ENCODE results near the gene SERPING1.

DNA sequence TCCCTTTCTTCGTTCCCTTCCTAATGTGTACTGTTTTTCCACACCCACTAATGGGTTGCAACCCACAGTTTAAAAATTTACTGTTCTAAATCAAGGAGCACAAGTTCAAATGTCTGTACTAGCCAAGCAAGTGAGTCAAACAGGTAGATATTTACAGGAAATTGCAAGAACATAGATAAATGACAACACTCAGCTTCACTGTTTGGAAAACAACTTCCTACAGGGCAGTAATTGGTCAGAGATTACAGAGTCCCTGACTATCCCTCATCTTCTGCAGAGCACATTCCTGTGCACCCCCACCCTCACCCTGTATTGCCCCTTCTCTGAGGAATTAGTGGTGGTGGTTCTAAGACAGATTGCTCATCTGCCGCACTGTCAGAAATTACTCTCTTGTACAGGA is 1.9 kb downstream of the SERPING1 start:
- TF ChIP-seq, protein P1, sequence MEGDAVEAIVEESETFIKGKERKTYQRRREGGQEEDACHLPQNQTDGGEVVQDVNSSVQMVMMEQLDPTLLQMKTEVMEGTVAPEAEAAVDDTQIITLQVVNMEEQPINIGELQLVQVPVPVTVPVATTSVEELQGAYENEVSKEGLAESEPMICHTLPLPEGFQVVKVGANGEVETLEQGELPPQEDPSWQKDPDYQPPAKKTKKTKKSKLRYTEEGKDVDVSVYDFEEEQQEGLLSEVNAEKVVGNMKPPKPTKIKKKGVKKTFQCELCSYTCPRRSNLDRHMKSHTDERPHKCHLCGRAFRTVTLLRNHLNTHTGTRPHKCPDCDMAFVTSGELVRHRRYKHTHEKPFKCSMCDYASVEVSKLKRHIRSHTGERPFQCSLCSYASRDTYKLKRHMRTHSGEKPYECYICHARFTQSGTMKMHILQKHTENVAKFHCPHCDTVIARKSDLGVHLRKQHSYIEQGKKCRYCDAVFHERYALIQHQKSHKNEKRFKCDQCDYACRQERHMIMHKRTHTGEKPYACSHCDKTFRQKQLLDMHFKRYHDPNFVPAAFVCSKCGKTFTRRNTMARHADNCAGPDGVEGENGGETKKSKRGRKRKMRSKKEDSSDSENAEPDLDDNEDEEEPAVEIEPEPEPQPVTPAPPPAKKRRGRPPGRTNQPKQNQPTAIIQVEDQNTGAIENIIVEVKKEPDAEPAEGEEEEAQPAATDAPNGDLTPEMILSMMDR (IDR thresholded peaks at IDR 0.05): no peak
- TF ChIP-seq, protein P2, sequence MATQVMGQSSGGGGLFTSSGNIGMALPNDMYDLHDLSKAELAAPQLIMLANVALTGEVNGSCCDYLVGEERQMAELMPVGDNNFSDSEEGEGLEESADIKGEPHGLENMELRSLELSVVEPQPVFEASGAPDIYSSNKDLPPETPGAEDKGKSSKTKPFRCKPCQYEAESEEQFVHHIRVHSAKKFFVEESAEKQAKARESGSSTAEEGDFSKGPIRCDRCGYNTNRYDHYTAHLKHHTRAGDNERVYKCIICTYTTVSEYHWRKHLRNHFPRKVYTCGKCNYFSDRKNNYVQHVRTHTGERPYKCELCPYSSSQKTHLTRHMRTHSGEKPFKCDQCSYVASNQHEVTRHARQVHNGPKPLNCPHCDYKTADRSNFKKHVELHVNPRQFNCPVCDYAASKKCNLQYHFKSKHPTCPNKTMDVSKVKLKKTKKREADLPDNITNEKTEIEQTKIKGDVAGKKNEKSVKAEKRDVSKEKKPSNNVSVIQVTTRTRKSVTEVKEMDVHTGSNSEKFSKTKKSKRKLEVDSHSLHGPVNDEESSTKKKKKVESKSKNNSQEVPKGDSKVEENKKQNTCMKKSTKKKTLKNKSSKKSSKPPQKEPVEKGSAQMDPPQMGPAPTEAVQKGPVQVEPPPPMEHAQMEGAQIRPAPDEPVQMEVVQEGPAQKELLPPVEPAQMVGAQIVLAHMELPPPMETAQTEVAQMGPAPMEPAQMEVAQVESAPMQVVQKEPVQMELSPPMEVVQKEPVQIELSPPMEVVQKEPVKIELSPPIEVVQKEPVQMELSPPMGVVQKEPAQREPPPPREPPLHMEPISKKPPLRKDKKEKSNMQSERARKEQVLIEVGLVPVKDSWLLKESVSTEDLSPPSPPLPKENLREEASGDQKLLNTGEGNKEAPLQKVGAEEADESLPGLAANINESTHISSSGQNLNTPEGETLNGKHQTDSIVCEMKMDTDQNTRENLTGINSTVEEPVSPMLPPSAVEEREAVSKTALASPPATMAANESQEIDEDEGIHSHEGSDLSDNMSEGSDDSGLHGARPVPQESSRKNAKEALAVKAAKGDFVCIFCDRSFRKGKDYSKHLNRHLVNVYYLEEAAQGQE (IDR thresholded peaks at IDR 0.05; ENCODE audit: insufficient read depth in 1 of 2, low read depth in 2 of 2, low read length in 1 of 2): no peak
